ENCODE data around the gene ANKRD9. TPM values are rescaled to one million over a fixed set of nuclear protein-coding genes. Genes with fewer than 3 reads are reported as not detected.

Gene ANKRD9
- total RNA-seq, 1 donor from 2014 or later: 10.8 TPM

DNA sequence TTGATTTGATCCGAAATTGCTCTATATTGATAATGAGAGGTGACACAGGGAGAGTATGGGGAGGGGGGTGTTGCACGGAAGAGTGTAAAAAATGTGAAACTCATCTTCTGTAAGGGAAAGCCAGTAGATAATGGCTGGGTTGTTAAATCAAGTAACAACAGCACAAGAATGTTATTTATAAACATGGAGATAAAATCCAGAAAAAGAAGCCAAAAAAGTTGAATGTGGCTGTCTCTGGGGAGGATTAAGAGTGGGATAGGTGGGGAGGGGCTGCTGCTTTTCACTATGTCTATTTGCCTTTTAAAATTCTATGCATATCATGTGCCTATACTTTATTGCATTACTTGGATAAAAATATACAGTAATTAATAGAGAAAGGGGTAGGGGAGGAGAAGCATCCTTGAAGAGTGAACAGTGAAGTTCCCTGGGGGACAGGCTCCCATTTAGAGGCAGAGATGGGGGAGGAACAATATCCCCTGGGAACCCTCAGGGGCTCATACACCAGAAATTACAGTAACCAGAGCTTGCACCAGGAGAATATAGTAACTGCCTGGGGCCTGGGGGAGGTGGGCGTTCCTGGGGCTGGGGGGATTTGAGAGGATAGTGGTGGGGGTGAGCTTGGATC, 39.2 kb upstream of the ANKRD9 start:
- TF ChIP-seq EZH2 (IDR thresholded peaks at IDR 0.05) (no peak), EZH2phosphoT487 (IDR thresholded peaks at IDR 0.05) (no peak), CTCF (IDR thresholded peaks at IDR 0.05) (no peak)
- Histone ChIP-seq H3F3A (ENCODE audit: low read depth) (peaks cover 41% of the 10 kb centered on the region), H3K27me3 (peaks cover 22% of the 10 kb centered on the region), H3K79me2 (ENCODE audit: low read depth) (no peaks in the 10 kb centered on the region), H3K9ac (no peak overlapping the region), H3K4me2 (no peak overlapping the region), H3K4me1 (peaks cover 24% of the 10 kb centered on the region), H3K27ac (no peak overlapping the region), H2AFZ (replicated peaks) (no peak overlapping the region), H4K20me1 (ENCODE audit: low read depth) (no peaks in the 10 kb centered on the region), H3K4me3 (no peak overlapping the region), H3K9me3 (ENCODE audit: low read depth) (no peaks in the 10 kb centered on the region), H3K36me3 (no peaks in the 10 kb centered on the region)
- Mint-ChIP-seq H3K4me1 (peaks cover 16% of the 10 kb centered on the region), H3K27ac (no peak overlapping the region), H3K27me3 (ENCODE audit: insufficient read depth, low read depth) (peaks cover 31% of the 10 kb centered on the region), H3K9me3 (no peaks in the 10 kb centered on the region), H3K4me3 (no peak overlapping the region), H3K36me3 (no peaks in the 10 kb centered on the region)
- DNase-seq (ENCODE audit: low spot score): no peak

DNA sequence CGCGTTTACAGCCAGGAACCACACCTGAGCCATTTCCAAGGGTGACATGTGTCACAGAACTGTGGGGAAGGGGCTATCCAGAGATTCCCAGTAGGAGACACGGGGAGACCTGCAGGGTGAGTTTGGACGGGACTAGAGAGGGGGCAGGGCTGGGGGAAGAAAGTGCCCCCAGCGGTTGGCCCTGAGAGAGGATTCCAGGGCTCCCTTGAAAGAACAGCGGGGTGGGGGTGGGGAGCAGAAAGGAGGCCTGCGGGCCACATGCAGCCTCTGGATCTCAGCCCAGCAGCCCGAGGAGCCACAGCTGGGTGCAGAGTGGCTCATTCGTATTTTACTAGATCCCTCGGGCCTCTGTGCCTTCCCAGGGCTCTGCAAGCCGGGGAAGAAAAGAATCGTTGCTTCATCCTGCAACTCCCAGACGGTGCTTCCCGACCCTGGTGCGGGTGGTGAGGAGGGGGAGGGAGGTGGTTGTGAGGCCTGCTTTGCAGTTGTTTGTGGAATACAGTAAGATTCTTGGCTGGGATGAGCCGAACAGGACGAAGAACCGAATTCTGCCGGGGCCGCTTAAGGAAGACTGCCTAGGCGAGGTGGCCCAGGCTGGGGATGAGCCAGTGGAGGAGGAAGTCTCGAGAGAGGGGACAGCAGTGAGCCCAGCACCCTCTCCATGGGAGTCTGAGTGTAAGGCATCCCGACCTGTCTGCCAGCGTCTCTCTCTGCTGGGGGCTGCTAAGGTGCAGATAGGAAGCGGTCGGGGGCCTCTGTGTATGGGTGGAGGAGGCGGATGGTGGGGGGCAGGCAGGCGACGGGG, 36.1 kb upstream of the ANKRD9 start:
- Histone ChIP-seq H4K20me1 (ENCODE audit: low read depth) (no peaks in the 10 kb centered on the region), H3K4me1 (peaks cover 24% of the 10 kb centered on the region), H3K27ac (no peak overlapping the region), H3K9ac (no peak overlapping the region), H3K4me3 (peak overlapping the region; percentile 35), H2AFZ (replicated peaks) (peak overlapping the region; percentile 96), H3K27me3 (peaks cover 22% of the 10 kb centered on the region), H3F3A (ENCODE audit: low read depth) (peaks cover 38% of the 10 kb centered on the region), H3K36me3 (no peaks in the 10 kb centered on the region), H3K4me2 (peak overlapping the region; percentile 73), H3K79me2 (ENCODE audit: low read depth) (no peaks in the 10 kb centered on the region), H3K9me3 (ENCODE audit: low read depth) (no peaks in the 10 kb centered on the region)
- TF ChIP-seq CTCF (IDR thresholded peaks at IDR 0.05) (peak; percentile 25), EZH2phosphoT487 (IDR thresholded peaks at IDR 0.05) (no peak)
- no peaks in the 10 kb centered on the region for H3K9me3 Mint-ChIP-seq
- H3K4me3 Mint-ChIP-seq: peak overlapping the region; percentile 38
- H3K4me1 Mint-ChIP-seq: peaks cover 14% of the 10 kb centered on the region
- peak overlapping the region; percentile 50 for H3K27ac Mint-ChIP-seq
- peak; percentile 52 for DNase-seq (ENCODE audit: low spot score)
- peaks cover 41% of the 10 kb centered on the region for H3K27me3 Mint-ChIP-seq (ENCODE audit: insufficient read depth, low read depth)
- H3K36me3 Mint-ChIP-seq: no peaks in the 10 kb centered on the region

DNA sequence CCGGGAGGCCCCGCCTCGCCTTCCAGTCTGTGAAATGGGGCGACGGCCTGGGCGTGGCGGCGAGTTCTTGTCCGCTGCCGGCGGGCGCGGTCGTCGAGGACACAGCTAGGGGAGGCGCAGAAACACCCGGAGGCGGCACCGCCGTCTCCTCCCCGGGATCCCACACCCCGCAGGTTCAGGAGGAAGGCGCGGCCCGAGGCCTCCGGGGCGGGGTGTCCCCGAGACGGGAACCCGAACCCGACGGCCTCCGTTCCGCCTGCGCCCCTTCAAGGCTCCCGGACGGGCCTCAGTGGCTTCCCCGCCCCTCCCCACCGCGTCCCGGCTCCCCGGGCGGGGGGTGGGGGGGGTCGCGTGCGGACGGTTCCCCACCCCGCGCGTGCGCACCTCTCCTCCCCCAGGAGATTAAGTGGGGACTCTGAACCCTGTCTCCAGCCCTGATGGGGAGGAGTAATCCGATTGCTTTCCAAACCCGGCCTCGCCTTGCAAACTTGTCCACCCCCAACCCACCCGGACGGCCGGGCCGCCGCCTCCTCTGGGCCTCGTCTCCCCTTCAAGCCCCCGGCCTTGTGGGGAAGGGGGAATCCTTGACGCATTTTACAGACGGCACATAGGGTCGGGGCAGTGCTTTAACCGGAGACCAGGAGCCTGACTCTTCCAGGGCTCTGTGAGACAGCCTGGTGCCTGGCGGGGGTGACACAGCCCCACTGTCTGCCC, 35.3 kb upstream of the ANKRD9 start:
- Histone ChIP-seq H3K4me1 (peaks cover 30% of the 10 kb centered on the region), H2AFZ (replicated peaks) (peak overlapping the region; percentile 96), H3K36me3 (no peaks in the 10 kb centered on the region), H3K4me2 (peak overlapping the region; percentile 73), H3K27ac (no peak overlapping the region), H4K20me1 (ENCODE audit: low read depth) (no peaks in the 10 kb centered on the region), H3F3A (ENCODE audit: low read depth) (peaks cover 38% of the 10 kb centered on the region), H3K79me2 (ENCODE audit: low read depth) (no peaks in the 10 kb centered on the region), H3K27me3 (peaks cover 22% of the 10 kb centered on the region), H3K4me3 (peak overlapping the region; percentile 35), H3K9me3 (ENCODE audit: low read depth) (no peaks in the 10 kb centered on the region), H3K9ac (no peak overlapping the region)
- Mint-ChIP-seq H3K9me3 (no peaks in the 10 kb centered on the region), H3K4me3 (peak overlapping the region; percentile 38), H3K4me1 (peaks cover 14% of the 10 kb centered on the region), H3K27ac (peak overlapping the region; percentile 50), H3K36me3 (no peaks in the 10 kb centered on the region), H3K27me3 (ENCODE audit: insufficient read depth, low read depth) (peaks cover 35% of the 10 kb centered on the region)
- TF ChIP-seq EZH2 (IDR thresholded peaks at IDR 0.05): peak; percentile 75
- TF ChIP-seq EZH2phosphoT487 (IDR thresholded peaks at IDR 0.05): peak; percentile 50
- TF ChIP-seq CTCF (IDR thresholded peaks at IDR 0.05): no peak
- DNase-seq (ENCODE audit: low spot score): peak; percentile 67

Data from neural progenitor cell (in vitro differentiated cells).